ENCODE results near the gene FGD6. TPM values are rescaled to one million over a fixed set of nuclear protein-coding genes. Genes with fewer than 3 reads are reported as not detected.
"Not testable (repeated sequence)": the region's sequence is repeated elsewhere in the genome, so short reads cannot be mapped to it uniquely, and the experiment has no call there.

The FGD6 gene
- total RNA-seq, 1 donor from 2014 or later: 5.7 TPM

DNA sequence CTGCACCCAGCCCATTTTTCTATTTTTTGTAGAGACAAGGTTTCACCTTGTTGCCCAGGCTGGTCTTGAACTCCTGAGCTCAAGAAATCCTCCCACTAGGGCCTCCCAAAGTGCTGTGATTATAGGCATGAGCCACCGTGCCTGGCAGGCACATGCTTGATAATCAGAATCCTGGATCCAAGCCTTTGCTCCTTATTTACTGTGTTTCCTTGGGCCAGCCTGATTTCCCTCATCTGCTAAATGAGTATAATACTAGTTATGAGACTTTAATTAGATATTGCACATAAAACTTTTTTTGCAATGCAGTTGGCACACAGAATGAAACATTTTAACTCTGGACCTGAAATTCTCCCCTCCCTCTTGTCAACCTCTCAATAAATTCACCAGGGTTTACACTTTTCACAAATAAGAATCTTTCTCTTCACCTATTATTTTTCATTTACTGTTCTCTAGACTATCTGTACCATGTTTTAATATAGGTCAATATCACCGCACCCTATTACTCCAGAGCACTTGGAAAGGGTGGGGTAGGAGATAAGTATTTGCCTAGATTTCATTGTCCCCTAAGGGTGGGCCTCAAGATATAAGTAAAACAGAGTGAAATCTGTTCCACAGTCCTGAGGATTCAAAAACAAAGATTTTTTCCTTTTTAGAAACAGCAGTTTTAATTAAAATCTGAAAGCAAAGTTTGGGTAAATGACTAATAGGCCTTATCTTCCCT is 74.7 kb downstream of the FGD6 start:
- H3K4me1 ChIP-seq (ENCODE audit: control insufficient read depth in 3 of 3, insufficient read depth in 3 of 3, low read length in 3 of 3): peaks cover 2 to 4% (median 4%) of the 10 kb centered on the region in 3 donors
- H3K9ac ChIP-seq (ENCODE audit: low read depth in 1 of 3, low read length in 3 of 3): no peak overlapping the region
- H3K36me3 ChIP-seq (ENCODE audit: control insufficient read depth in 3 of 3, insufficient read depth in 3 of 3, low read length in 3 of 3): no peaks in the 10 kb centered on the region
- H3K4me3 ChIP-seq (ENCODE audit: low read length in 3 of 3): no peak overlapping the region
- no peak overlapping the region for H3K27ac ChIP-seq (ENCODE audit: low read depth, low read length)
- no peaks in the 10 kb centered on the region for H3K27me3 ChIP-seq (ENCODE audit: control insufficient read depth in 3 of 3, insufficient read depth in 3 of 3, low read length in 3 of 3)
- no peaks in the 10 kb centered on the region for H3K9me3 ChIP-seq (ENCODE audit: control insufficient read depth in 3 of 3, low read length in 3 of 3)

DNA sequence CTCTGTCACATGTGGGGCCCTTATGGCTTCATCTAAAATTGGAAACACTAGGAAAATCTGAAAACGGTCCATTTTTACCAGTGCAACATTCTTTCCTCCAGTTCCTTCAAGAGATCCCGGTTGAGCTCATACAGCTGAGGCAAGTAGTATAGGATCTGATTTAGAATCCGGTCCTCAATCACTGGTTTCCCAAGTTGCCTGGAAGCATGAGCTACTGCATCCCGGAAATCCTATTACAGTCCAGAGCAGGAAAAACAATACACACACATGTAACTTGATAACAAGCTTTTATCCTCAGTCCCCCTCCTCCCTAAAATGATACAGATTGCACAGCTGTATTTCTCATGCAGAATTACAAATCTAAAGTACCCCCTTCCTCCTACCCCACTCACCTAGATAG is 76.0 kb downstream of the FGD6 start:
- Histone ChIP-seq H3K9me3 (ENCODE audit: control insufficient read depth in 3 of 3, low read length in 3 of 3) (no peaks in the 10 kb centered on the region), H3K9ac (ENCODE audit: low read depth in 1 of 3, low read length in 3 of 3) (no peak overlapping the region), H3K27me3 (ENCODE audit: control insufficient read depth in 3 of 3, insufficient read depth in 3 of 3, low read length in 3 of 3) (no peaks in the 10 kb centered on the region), H3K4me1 (ENCODE audit: control insufficient read depth in 3 of 3, insufficient read depth in 3 of 3, low read length in 3 of 3) (peaks cover 2 to 4% (median 4%) of the 10 kb centered on the region in 3 donors), H3K4me3 (ENCODE audit: low read length in 3 of 3) (no peak overlapping the region), H3K27ac (ENCODE audit: low read depth, low read length) (no peak overlapping the region), H3K36me3 (ENCODE audit: control insufficient read depth in 3 of 3, insufficient read depth in 3 of 3, low read length in 3 of 3) (no peaks in the 10 kb centered on the region)

DNA sequence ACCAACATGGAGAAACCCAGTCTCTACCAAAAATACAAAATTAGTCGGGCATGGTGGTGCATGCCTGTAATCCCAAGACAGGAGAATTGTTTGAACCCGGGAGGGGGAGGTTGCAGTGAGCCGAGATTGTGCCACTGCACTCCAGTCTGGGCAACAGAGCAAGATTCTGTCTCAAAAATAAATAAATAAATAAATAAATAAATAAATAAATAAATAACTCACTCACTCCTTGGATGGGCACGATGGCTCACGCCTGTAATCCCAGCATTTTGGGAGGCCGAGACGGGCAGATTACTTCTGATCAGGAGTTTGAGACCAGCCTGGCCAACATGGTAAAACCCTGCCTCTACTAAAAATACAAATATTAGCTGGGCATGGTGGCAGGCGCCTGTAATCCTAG is 79.2 kb downstream of the FGD6 start:
- not testable (repeated sequence) for H3K4me3 ChIP-seq (ENCODE audit: low read length in 3 of 3); H3K27ac ChIP-seq (ENCODE audit: low read depth, low read length); H3K27me3 ChIP-seq (ENCODE audit: control insufficient read depth in 3 of 3, insufficient read depth in 3 of 3, low read length in 3 of 3); H3K36me3 ChIP-seq (ENCODE audit: control insufficient read depth in 3 of 3, insufficient read depth in 3 of 3, low read length in 3 of 3); H3K9ac ChIP-seq (ENCODE audit: low read depth in 1 of 3, low read length in 3 of 3); H3K4me1 ChIP-seq (ENCODE audit: control insufficient read depth in 3 of 3, insufficient read depth in 3 of 3, low read length in 3 of 3); H3K9me3 ChIP-seq (ENCODE audit: control insufficient read depth in 3 of 3, low read length in 3 of 3)

DNA sequence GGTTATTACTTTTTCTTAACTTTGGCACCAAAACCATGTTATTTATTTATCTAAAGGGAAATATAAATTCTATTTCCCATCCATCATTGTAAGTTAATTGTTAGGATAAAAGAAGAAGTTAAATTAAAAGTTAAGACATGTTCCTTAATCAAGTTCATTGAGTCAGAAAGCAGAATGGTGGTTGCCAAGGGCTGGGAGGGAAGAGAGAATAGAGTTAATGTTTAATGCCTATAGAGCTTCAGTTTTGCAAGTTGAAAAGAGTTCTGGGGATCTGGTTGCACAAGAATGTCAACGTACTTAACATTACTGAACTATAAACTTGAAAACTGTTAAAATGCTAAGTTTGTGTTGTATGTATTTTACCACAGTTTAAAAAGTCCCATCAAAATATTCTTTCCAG is 80.7 kb downstream of the FGD6 start:
- no peak overlapping the region for H3K27ac ChIP-seq (ENCODE audit: low read depth, low read length)
- no peaks in the 10 kb centered on the region for H3K4me1 ChIP-seq (ENCODE audit: control insufficient read depth in 3 of 3, insufficient read depth in 3 of 3, low read length in 3 of 3)
- H3K9ac ChIP-seq (ENCODE audit: low read depth in 1 of 3, low read length in 3 of 3): no peak overlapping the region
- peaks cover 0 to 3% (median 0%) of the 10 kb centered on the region in 3 donors for H3K36me3 ChIP-seq (ENCODE audit: control insufficient read depth in 3 of 3, insufficient read depth in 3 of 3, low read length in 3 of 3)
- no peaks in the 10 kb centered on the region for H3K27me3 ChIP-seq (ENCODE audit: control insufficient read depth in 3 of 3, insufficient read depth in 3 of 3, low read length in 3 of 3)
- no peak overlapping the region for H3K4me3 ChIP-seq (ENCODE audit: low read length in 3 of 3)
- H3K9me3 ChIP-seq (ENCODE audit: control insufficient read depth in 3 of 3, low read length in 3 of 3): no peaks in the 10 kb centered on the region

DNA sequence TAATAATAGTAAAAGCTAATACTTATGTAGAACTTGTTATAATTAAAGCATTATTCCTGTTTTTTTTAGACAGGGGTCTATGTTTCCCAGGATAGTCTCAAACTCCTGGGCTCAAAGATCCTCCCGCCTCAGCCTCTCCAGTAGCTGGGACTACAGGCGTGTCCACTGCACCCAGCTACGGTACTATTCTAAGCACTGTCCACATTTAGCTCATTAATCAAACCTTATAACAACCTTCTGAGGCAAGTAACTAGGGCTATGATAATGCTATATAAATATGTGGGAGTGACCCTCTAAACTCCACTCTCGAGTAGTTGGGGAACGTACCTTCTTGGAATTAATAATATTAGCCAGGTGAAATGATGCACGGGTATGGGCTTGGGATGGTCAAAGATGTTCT is 83.2 kb downstream of the FGD6 start:
- no peak overlapping the region for H3K27ac ChIP-seq (ENCODE audit: low read depth, low read length)
- H3K27me3 ChIP-seq (ENCODE audit: control insufficient read depth in 3 of 3, insufficient read depth in 3 of 3, low read length in 3 of 3): no peaks in the 10 kb centered on the region
- no peaks in the 10 kb centered on the region for H3K4me1 ChIP-seq (ENCODE audit: control insufficient read depth in 3 of 3, insufficient read depth in 3 of 3, low read length in 3 of 3)
- H3K4me3 ChIP-seq (ENCODE audit: low read length in 3 of 3): no peak overlapping the region
- H3K36me3 ChIP-seq (ENCODE audit: control insufficient read depth in 3 of 3, insufficient read depth in 3 of 3, low read length in 3 of 3): peaks cover 0 to 3% (median 0%) of the 10 kb centered on the region in 3 donors
- no peak overlapping the region for H3K9ac ChIP-seq (ENCODE audit: low read depth in 1 of 3, low read length in 3 of 3)
- no peaks in the 10 kb centered on the region for H3K9me3 ChIP-seq (ENCODE audit: control insufficient read depth in 3 of 3, low read length in 3 of 3)

DNA sequence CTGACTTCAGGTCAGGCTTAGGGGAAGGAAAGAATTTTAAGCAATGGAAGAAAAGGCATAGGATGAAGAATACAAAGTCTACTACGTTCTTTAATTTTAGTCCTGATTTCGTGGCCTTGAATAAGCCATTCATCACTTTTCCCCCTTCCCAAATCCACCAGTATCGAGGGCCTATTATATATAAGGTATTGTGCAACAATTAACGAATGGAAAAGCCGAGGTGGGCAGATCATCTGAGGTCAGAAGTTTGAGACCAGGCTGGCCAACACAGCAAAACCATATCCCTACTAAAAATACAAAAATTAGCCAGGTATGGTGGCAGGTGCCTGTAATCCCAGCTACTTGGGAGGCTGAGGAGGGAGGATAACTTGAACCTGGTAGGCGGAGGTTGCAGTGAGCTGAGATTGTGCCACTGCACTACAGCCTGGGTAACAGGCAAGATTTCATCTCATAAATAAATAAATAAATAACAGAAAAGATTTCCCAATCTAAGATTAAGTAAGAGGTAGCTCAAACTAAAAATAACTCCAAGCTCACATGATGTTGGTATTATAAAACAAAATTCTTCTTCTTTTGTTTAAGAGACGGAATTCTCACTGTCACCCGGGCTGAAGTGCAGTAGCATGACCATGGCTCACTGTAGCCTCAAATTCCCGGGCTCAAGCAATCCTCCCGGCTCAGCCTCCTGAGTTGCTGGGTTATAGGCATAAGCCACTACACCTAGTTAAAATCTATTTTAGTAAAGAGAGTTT is 85.5 kb downstream of the FGD6 start:
- Histone ChIP-seq H3K9ac (ENCODE audit: low read depth in 1 of 3, low read length in 3 of 3) (no peak overlapping the region), H3K36me3 (ENCODE audit: control insufficient read depth in 3 of 3, insufficient read depth in 3 of 3, low read length in 3 of 3) (peaks cover 0 to 6% (median 0%) of the 10 kb centered on the region in 3 donors), H3K27ac (ENCODE audit: low read depth, low read length) (no peak overlapping the region), H3K4me3 (ENCODE audit: low read length in 3 of 3) (no peak overlapping the region), H3K27me3 (ENCODE audit: control insufficient read depth in 3 of 3, insufficient read depth in 3 of 3, low read length in 3 of 3) (no peaks in the 10 kb centered on the region), H3K4me1 (ENCODE audit: control insufficient read depth in 3 of 3, insufficient read depth in 3 of 3, low read length in 3 of 3) (no peaks in the 10 kb centered on the region), H3K9me3 (ENCODE audit: control insufficient read depth in 3 of 3, low read length in 3 of 3) (no peaks in the 10 kb centered on the region)

DNA sequence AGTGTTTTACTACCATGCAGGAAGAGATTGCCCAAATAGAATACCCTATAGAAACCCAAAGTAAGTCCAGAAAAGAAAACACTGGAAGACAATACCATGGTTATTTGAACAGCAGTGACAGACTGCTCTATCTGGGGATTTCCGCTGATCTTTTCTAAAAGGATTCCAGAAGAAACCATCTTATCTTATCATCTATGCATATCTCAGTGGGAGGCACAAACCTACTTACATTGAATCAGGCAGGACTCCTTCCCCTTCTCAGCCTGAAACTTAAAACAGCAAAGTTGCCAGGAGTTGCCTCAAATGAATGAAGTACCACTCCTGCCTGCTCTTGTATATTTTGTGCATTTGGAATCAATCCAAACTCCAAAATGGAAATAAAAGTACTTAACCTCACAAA is 87.2 kb downstream of the FGD6 start:
- Histone ChIP-seq H3K9me3 (ENCODE audit: control insufficient read depth in 3 of 3, low read length in 3 of 3) (no peaks in the 10 kb centered on the region), H3K9ac (ENCODE audit: low read depth in 1 of 3, low read length in 3 of 3) (no peak overlapping the region), H3K4me3 (ENCODE audit: low read length in 3 of 3) (no peak overlapping the region), H3K4me1 (ENCODE audit: control insufficient read depth in 3 of 3, insufficient read depth in 3 of 3, low read length in 3 of 3) (no peaks in the 10 kb centered on the region), H3K27me3 (ENCODE audit: control insufficient read depth in 3 of 3, insufficient read depth in 3 of 3, low read length in 3 of 3) (no peaks in the 10 kb centered on the region), H3K27ac (ENCODE audit: low read depth, low read length) (no peak overlapping the region), H3K36me3 (ENCODE audit: control insufficient read depth in 3 of 3, insufficient read depth in 3 of 3, low read length in 3 of 3) (peaks cover 0 to 6% (median 0%) of the 10 kb centered on the region in 3 donors)

DNA sequence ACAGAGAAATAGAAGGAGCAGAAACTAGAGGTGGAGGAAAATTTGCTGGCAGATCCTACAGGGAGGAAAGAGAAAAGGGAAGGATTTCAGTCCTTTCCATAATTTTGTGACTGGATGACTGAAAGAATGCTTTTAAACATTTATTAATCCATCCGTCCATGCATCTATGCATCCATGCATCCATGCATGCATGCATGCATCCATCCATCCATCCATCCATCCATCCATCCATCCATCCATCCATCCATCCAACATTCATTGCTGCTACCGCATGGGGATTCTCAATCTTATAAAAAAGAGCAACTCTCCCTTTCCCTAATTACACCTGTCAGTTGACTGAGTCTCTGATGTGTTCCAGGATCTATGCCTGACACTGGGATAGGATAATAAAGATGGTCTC is 88.2 kb downstream of the FGD6 start:
- Histone ChIP-seq H3K4me3 (ENCODE audit: low read length in 3 of 3) (no peak overlapping the region), H3K4me1 (ENCODE audit: control insufficient read depth in 3 of 3, insufficient read depth in 3 of 3, low read length in 3 of 3) (no peaks in the 10 kb centered on the region), H3K27me3 (ENCODE audit: control insufficient read depth in 3 of 3, insufficient read depth in 3 of 3, low read length in 3 of 3) (no peaks in the 10 kb centered on the region)

DNA sequence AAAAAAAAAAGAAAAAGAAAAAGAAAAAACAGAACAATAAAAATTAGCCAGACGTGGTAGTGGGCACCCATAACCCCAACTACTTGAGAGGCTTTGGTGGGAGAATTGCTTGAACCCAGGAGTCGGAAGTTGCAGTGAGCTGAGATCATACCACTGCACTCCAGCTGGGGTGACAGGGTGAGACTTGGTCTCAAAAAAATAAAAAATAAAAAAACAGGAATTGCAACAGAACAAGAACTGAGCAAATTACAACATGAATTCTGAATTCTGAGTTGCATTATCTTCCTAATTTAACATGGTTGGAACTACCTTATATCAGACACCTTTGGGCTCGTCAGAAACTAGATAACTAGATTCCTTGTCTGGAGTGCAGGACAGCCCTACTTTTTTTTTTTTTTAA is 90.5 kb downstream of the FGD6 start:
- Histone ChIP-seq H3K4me3 (ENCODE audit: low read length in 3 of 3) (no peak overlapping the region), H3K9ac (ENCODE audit: low read depth in 1 of 3, low read length in 3 of 3) (no peak overlapping the region), H3K27me3 (ENCODE audit: control insufficient read depth in 3 of 3, insufficient read depth in 3 of 3, low read length in 3 of 3) (no peaks in the 10 kb centered on the region), H3K9me3 (ENCODE audit: control insufficient read depth in 3 of 3, low read length in 3 of 3) (no peaks in the 10 kb centered on the region), H3K27ac (ENCODE audit: low read depth, low read length) (no peak overlapping the region), H3K36me3 (ENCODE audit: control insufficient read depth in 3 of 3, insufficient read depth in 3 of 3, low read length in 3 of 3) (peaks cover 0 to 3% (median 0%) of the 10 kb centered on the region in 3 donors), H3K4me1 (ENCODE audit: control insufficient read depth in 3 of 3, insufficient read depth in 3 of 3, low read length in 3 of 3) (no peaks in the 10 kb centered on the region)

More for the DNA sequence above, 88.2 kb downstream of the FGD6 start:
- no peak overlapping the region for H3K27ac ChIP-seq (ENCODE audit: low read depth, low read length)
- H3K9ac ChIP-seq (ENCODE audit: low read depth in 1 of 3, low read length in 3 of 3): no peak overlapping the region
- peaks cover 0 to 3% (median 0%) of the 10 kb centered on the region in 3 donors for H3K36me3 ChIP-seq (ENCODE audit: control insufficient read depth in 3 of 3, insufficient read depth in 3 of 3, low read length in 3 of 3)
- no peaks in the 10 kb centered on the region for H3K9me3 ChIP-seq (ENCODE audit: control insufficient read depth in 3 of 3, low read length in 3 of 3)

DNA sequence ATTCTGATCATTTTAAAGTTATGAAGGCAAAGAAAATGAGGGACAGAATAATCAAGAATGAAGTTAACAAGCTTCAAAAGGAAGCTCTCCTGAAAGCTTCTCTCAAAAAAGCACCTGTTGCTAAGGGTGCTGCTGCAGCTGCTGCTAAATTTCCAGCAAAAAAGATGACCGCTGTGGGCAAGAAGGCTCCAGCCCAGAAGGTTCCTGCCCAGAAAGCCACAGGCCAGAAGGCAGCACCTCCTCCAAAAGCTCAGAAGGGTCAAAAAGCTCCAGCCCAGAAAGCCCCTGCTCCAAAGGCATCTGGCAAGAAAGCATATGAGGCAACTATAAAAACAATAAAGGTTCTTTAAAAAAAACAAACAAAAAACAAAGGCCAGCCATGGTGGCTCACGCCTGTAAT is 91.2 kb downstream of the FGD6 start:
- H3K27ac ChIP-seq (ENCODE audit: low read depth, low read length): no peak overlapping the region
- H3K4me1 ChIP-seq (ENCODE audit: control insufficient read depth in 3 of 3, insufficient read depth in 3 of 3, low read length in 3 of 3): no peaks in the 10 kb centered on the region
- no peak overlapping the region for H3K4me3 ChIP-seq (ENCODE audit: low read length in 3 of 3)
- H3K36me3 ChIP-seq (ENCODE audit: control insufficient read depth in 3 of 3, insufficient read depth in 3 of 3, low read length in 3 of 3): peaks cover 0 to 3% (median 0%) of the 10 kb centered on the region in 3 donors
- H3K9me3 ChIP-seq (ENCODE audit: control insufficient read depth in 3 of 3, low read length in 3 of 3): no peaks in the 10 kb centered on the region
- H3K9ac ChIP-seq (ENCODE audit: low read depth in 1 of 3, low read length in 3 of 3): no peak overlapping the region
- no peaks in the 10 kb centered on the region for H3K27me3 ChIP-seq (ENCODE audit: control insufficient read depth in 3 of 3, insufficient read depth in 3 of 3, low read length in 3 of 3)

Data from skeletal muscle tissue (tissue), 4 donors.